Endometrial microvascular endothelial cells (primary cell): Measurements from ENCODE around the gene SLC35G3. TPM values are rescaled to one million over a fixed set of nuclear protein-coding genes. Genes with fewer than 3 reads are reported as not detected.

Source experiments
- in situ Hi-C: cut with HindIII; loops from 2 replicates; pipeline ENCODE4 v1.10.0; 2017; ENCODE audit warnings: low sequenced_read_pairs, low pct_unique_long_range_greater_than_20kb; ENCODE audit errors: inconsistent ontology term
- total RNA-seq: library from RNA; depleted of rRNA; stranded (reverse); fragments of >200 nt; gene quantifications from one replicate; pipeline ENCODE4 v1.2.3, GENCODE V29; 2015; ENCODE audit errors: inconsistent ontology term

SLC35G3 gene
- total RNA-seq, 1 donor from 2014 or later = not detected

- in situ Hi-C loops = no loop called here
Observed at GRCh38 chr17:35146214-35146833, 47.9 kb downstream of the SLC35G3 start.

- in situ Hi-C loops = no loop called here
Observed at GRCh38 chr17:35144840-35145239, 49.4 kb downstream of the SLC35G3 start.

Other genes starting within 250 kb of the SLC35G3 start
- 2.9 TPM for gene CCT6B, start 232.9 kb downstream of the SLC35G3 start, total RNA-seq
- 12.5 TPM for gene ZNF830, start 232.9 kb downstream of the SLC35G3 start, total RNA-seq
- gene LIG3, start 213.9 kb downstream of the SLC35G3 start, total RNA-seq = 48.2 TPM
- gene RFFL, start 130.7 kb downstream of the SLC35G3 start, total RNA-seq = 24.3 TPM
- 13.0 TPM for gene RAD51D, start 74.5 kb downstream of the SLC35G3 start, total RNA-seq
- gene FNDC8, start 72.8 kb downstream of the SLC35G3 start, total RNA-seq = not detected
- 33.5 TPM for gene NLE1, start 52.1 kb downstream of the SLC35G3 start, total RNA-seq
- not detected for gene UNC45B, start 46.6 kb downstream of the SLC35G3 start, total RNA-seq
- 26.3 TPM for gene SLFN5, start 48.7 kb upstream of the SLC35G3 start, total RNA-seq
- 113 TPM for gene SLFN11, start 179.2 kb upstream of the SLC35G3 start, total RNA-seq
- gene SLFN12, start 238.1 kb upstream of the SLC35G3 start, total RNA-seq = 35.8 TPM